Epithelial cell of proximal tubule (primary cell): ENCODE data around the gene TELO2. TPM values are rescaled to one million over a fixed set of nuclear protein-coding genes. Genes with fewer than 3 reads are reported as not detected.
A peak's percentile ranks its signal among the peaks of the same experiment; 100 is the strongest.

Experiments used
- DNase-seq: peaks from one replicate; pipeline ENCODE4 v3.0.0-alpha.2; 2011; ENCODE audit warnings: low read depth
- H3K4me3 ChIP-seq: 2 replicates; pipeline ENCODE4 v1.5.1; 2011; ENCODE audit warnings: low read depth, mild to moderate bottlenecking, low read length
- CTCF ChIP-seq: conservative IDR thresholded peaks from 2 replicates; pipeline ENCODE4 v1.5.1; 2012; ENCODE audit warnings: low read depth, mild to moderate bottlenecking, low read length
- total RNA-seq: library from RNA; depleted of rRNA; stranded (reverse); fragments of >200 nt; gene quantifications from 2 replicates; pipeline ENCODE4 v1.2.3, GENCODE V29; 2015

The TELO2 gene
- total RNA-seq, 1 donor from 2014 or later = 33.5 TPM

GRCh38 chr16:1493746-1494094, 560 bp downstream of the TELO2 start:
- TF ChIP-seq CTCF = no peak
- peak overlapping the region; percentile 89 for H3K4me3 ChIP-seq
- no peak for DNase-seq

GRCh38 chr16:1494129-1494640, 1.0 kb downstream of the TELO2 start:
- no peak for DNase-seq
- TF ChIP-seq CTCF = peak; percentile 31
- peak overlapping the region; percentile 89 for H3K4me3 ChIP-seq

- no peak for TF ChIP-seq CTCF
These were observed 1.6 kb downstream of the TELO2 start for GRCh38 chr16:1494711-1495110.

GRCh38 chr16:1495211-1495888, 2.2 kb downstream of the TELO2 start:
- H3K4me3 ChIP-seq = no peak overlapping the region
- TF ChIP-seq CTCF = no peak
- no peak for DNase-seq

More at GRCh38 chr16:1494711-1495110, 1.6 kb downstream of the TELO2 start:
- no peak for DNase-seq
- no peak overlapping the region for H3K4me3 ChIP-seq

GRCh38 chr16:1495889-1496262, 2.7 kb downstream of the TELO2 start:
- TF ChIP-seq CTCF = no peak
- no peak overlapping the region for H3K4me3 ChIP-seq
- no peak for DNase-seq

GRCh38 chr16:1496464-1496863, 3.3 kb downstream of the TELO2 start:
- no peak for DNase-seq

More at GRCh38 chr16:1496464-1496863, 3.3 kb downstream of the TELO2 start:
- no peak overlapping the region for H3K4me3 ChIP-seq
- no peak for TF ChIP-seq CTCF
